NCI-H2029 treated with DMSO at 0.1 percent for 48 hours (cell line): ENCODE data around the gene ST6GALNAC3.
"Not testable (repeated sequence)": the region's sequence is repeated elsewhere in the genome, so short reads cannot be mapped to it uniquely, and the experiment has no call there.

Source experiments
- DNase-seq: peaks from one replicate; lab custom pipeline; 2025; lab: John Stamatoyannopoulos, UW

ST6GALNAC3 gene

GRCh38 chr1:76106719-76107235 is 32.2 kb downstream of the ST6GALNAC3 start:
- no peak for DNase-seq

GRCh38 chr1:76109404-76109803 is 34.9 kb downstream of the ST6GALNAC3 start:
- DNase-seq, result no peak

- DNase-seq, result no peak
Observed at GRCh38 chr1:76109901-76110560, 35.5 kb downstream of the ST6GALNAC3 start.

- DNase-seq, result no peak
Observed at GRCh38 chr1:76110666-76111065, 36.1 kb downstream of the ST6GALNAC3 start.

GRCh38 chr1:76112321-76112720 is 37.8 kb downstream of the ST6GALNAC3 start:
- not testable (repeated sequence) for DNase-seq

GRCh38 chr1:76113446-76113845 is 38.9 kb downstream of the ST6GALNAC3 start:
- no peak for DNase-seq

- no peak for DNase-seq
Observed at GRCh38 chr1:76115171-76115570, 40.6 kb downstream of the ST6GALNAC3 start.

GRCh38 chr1:76121850-76122249 is 47.3 kb downstream of the ST6GALNAC3 start:
- no peak for DNase-seq

- DNase-seq, result no peak
Observed at GRCh38 chr1:76122271-76122670, 47.7 kb downstream of the ST6GALNAC3 start.

GRCh38 chr1:76123411-76124064 is 49.0 kb downstream of the ST6GALNAC3 start:
- DNase-seq, result not testable (repeated sequence)

- no peak for DNase-seq
Observed at GRCh38 chr1:76124196-76124595, 49.6 kb downstream of the ST6GALNAC3 start.

- DNase-seq, result no peak
Observed at GRCh38 chr1:76125473-76126219, 51.1 kb downstream of the ST6GALNAC3 start.

GRCh38 chr1:76128096-76128495 is 53.5 kb downstream of the ST6GALNAC3 start:
- DNase-seq, result no peak

- DNase-seq, result no peak
Observed at GRCh38 chr1:76129731-76130130, 55.2 kb downstream of the ST6GALNAC3 start.

- DNase-seq, result no peak
Observed at GRCh38 chr1:76130992-76131391, 56.4 kb downstream of the ST6GALNAC3 start.

GRCh38 chr1:76133977-76134376 is 59.4 kb downstream of the ST6GALNAC3 start:
- no peak for DNase-seq

- DNase-seq, result no peak
Observed at GRCh38 chr1:76135835-76136234, 61.3 kb downstream of the ST6GALNAC3 start.

- DNase-seq, result no peak
Observed at GRCh38 chr1:76136894-76137293, 62.3 kb downstream of the ST6GALNAC3 start.

GRCh38 chr1:76137746-76138145 is 63.2 kb downstream of the ST6GALNAC3 start:
- DNase-seq, result no peak

- no peak for DNase-seq
Observed at GRCh38 chr1:76138217-76138616, 63.7 kb downstream of the ST6GALNAC3 start.

GRCh38 chr1:76140227-76140626 is 65.7 kb downstream of the ST6GALNAC3 start:
- DNase-seq, result no peak

- DNase-seq, result no peak
Observed at GRCh38 chr1:76141929-76142328, 67.4 kb downstream of the ST6GALNAC3 start.
